Ishikawa (cell line): ENCODE measurements around the gene SLC2A8.

Source experiments
- EP300 ChIP-seq: IDR thresholded peaks from 2 replicates; pipeline ENCODE4 v1.6.1; 2012; ENCODE audit warnings: borderline replicate concordance
- MAX ChIP-seq: IDR thresholded peaks from 2 replicates; pipeline ENCODE4 v1.6.1; 2012
- RAD21 ChIP-seq: IDR thresholded peaks from 2 replicates; pipeline ENCODE4 v1.6.1; 2012; ENCODE audit warnings: low read depth
- REST ChIP-seq: IDR thresholded peaks from 2 replicates; pipeline ENCODE4 v1.6.1; 2012; ENCODE audit warnings: low read depth, mild to moderate bottlenecking
- TAF1 ChIP-seq: IDR thresholded peaks from 2 replicates; pipeline ENCODE4 v1.6.1; 2012; ENCODE audit warnings: low read depth, mild to moderate bottlenecking
- TEAD4 ChIP-seq: IDR thresholded peaks from 2 replicates; pipeline ENCODE4 v1.6.1; 2012
- YY1 ChIP-seq: IDR thresholded peaks from 2 replicates; pipeline ENCODE4 v1.6.1; 2012; ENCODE audit warnings: low read depth
- ZBTB7A ChIP-seq: IDR thresholded peaks from 2 replicates; pipeline ENCODE4 v1.6.1; 2012; ENCODE audit warnings: low read depth

GRCh38 chr9:127437497-127438264, 40.7 kb downstream of the SLC2A8 start:
- TF ChIP-seq YY1 (no peak), RAD21 (no peak), TAF1 (no peak), EP300 (no peak), REST (no peak), TEAD4 (no peak), MAX (no peak), ZBTB7A (no peak)
